Measurements from ENCODE around the gene KRT72.

- TF ChIP-seq POLR2A (IDR thresholded peaks at IDR 0.05; ENCODE audit: low read depth, low read length) (no peak), POLR2AphosphoS5 (IDR thresholded peaks at IDR 0.05; ENCODE audit: low read depth, low read length) (no peak), PAX5 (IDR thresholded peaks at IDR 0.05; ENCODE audit: insufficient read depth, low read length, severe bottlenecking) (no peak), TAF1 (IDR thresholded peaks at IDR 0.05; ENCODE audit: low read depth, low read length) (no peak)
Observed at GRCh38 chr12:52645982-52646381, 44.7 kb upstream of the KRT72 start.

Measured in GM12891 (cell line).